K562 (cell line): Measurements from ENCODE around the gene HAGHL. TPM values are rescaled to one million over a fixed set of nuclear protein-coding genes. Genes with fewer than 3 reads are reported as not detected.

Experiments
- BCOR ChIP-seq: fragments of 450-650 bp; IDR thresholded peaks from 2 replicates; pipeline ENCODE4 v1.6.1; 2016
- CBX3 ChIP-seq, 2 experiments: IDR thresholded peaks; 1 replicate in 1 of 2; 2 replicates in 1 of 2; pipeline ENCODE4 v1.6.1; 2012; ENCODE audit warnings: inconsistent platforms in 2 of 2, low read length in 2 of 2, borderline replicate concordance in 1 of 2, control low read depth in 1 of 2
- EP400 ChIP-seq: fragments of 450-650 bp; IDR thresholded peaks from 2 replicates; pipeline ENCODE4 v1.6.1; 2017; ENCODE audit warnings: antibody characterized with exemption, mild to moderate bottlenecking, moderate library complexity
- KHSRP ChIP-seq: fragments of 450-650 bp; IDR thresholded peaks from 2 replicates; pipeline ENCODE4 v1.6.1; 2017
- MCM2 ChIP-seq: fragments of 450-650 bp; IDR thresholded peaks from 2 replicates; pipeline ENCODE4 v1.6.1; 2017; ENCODE audit warnings: low read depth, mild to moderate bottlenecking
- MEF2D ChIP-seq: conservative IDR thresholded peaks from 2 replicates; pipeline ENCODE4 v1.6.1; 2016; ENCODE audit warnings: low read depth, missing genetic modification characterization, missing compliant biosample characterization
- NCOA1 ChIP-seq: fragments of 450-650 bp; IDR thresholded peaks from 2 replicates; pipeline ENCODE4 v1.6.1; 2016; ENCODE audit warnings: low read depth
- NFE2 ChIP-seq: IDR thresholded peaks from 2 replicates; pipeline ENCODE4 v1.6.1; 2014; ENCODE audit warnings: antibody characterized with exemption, low read depth
- SIX5 ChIP-seq, 2 experiments: IDR thresholded peaks; 2 replicates each; pipeline ENCODE4 v1.6.1; 2011; ENCODE audit warnings: low read length in 2 of 2, borderline replicate concordance in 1 of 2, low read depth in 1 of 2, mild to moderate bottlenecking in 1 of 2, moderate library complexity in 1 of 2; ENCODE audit not compliant: insufficient read depth in 1 of 2
- SOX6 ChIP-seq: fragments of 450-650 bp; IDR thresholded peaks from 2 replicates; pipeline ENCODE4 v1.6.1; 2014; ENCODE audit warnings: mild to moderate bottlenecking
- TSC22D4 ChIP-seq: fragments of 450-650 bp; IDR thresholded peaks from 2 replicates; pipeline ENCODE4 v1.6.1; 2016; ENCODE audit warnings: missing genetic modification characterization, missing biosample characterization, control low read depth
- ZBTB33 ChIP-seq: sonication (generic); formaldehyde crosslinking; IDR thresholded peaks from 2 replicates; pipeline ENCODE4 v1.8.1; 2023; ENCODE audit warnings: mild to moderate bottlenecking, missing genetic modification reagents
- ZNF217 ChIP-seq: sonication (generic); formaldehyde crosslinking; IDR thresholded peaks from 2 replicates; pipeline ENCODE4 v1.8.0; 2022; ENCODE audit warnings: mild to moderate bottlenecking, missing genetic modification reagents
- polyA plus RNA-seq, 8 experiments: library from polyadenylated mRNA; depleted of rRNA in 4 of 8; stranded (reverse) in 5 of 8; unstranded in 3 of 8; fragments of >200 nt; fragmentation: Nextera tagmentation in 2 of 8; fragmentation: Illumina TruSeq in 1 of 8; extraction: Ambion mirVana in 2 of 8; extraction: Trizol in 1 of 8; gene quantifications; 2 replicates each; pipeline versions ENCODE4 v1.2.1 to v1.2.3, GENCODE V29; 2011 to 2014; ENCODE audit warnings: inconsistent platforms in 1 of 8, missing spikeins in 1 of 8
- total RNA-seq, 7 experiments: library from RNA; depleted of rRNA in 6 of 7; stranded (reverse); fragments of >200 nt in 6 of 7; fragmentation: Illumina TruSeq in 2 of 7; extraction: Trizol in 2 of 7; gene quantifications; 2 replicates each; pipeline versions ENCODE4 v1.2.1 to v1.2.3, GENCODE V29; 2011 to 2021; ENCODE audit warnings: low replicate concordance in 1 of 7

The HAGHL gene
- total and polyA plus RNA-seq, 9 of the 15 experiments (the other 6 are each of a cell fraction or from before 2014, with no cell fraction given), result 0.31 to 83.4 (median 20.7) TPM

- TF ChIP-seq ZNF217 (CRISPR knock-in tag) (no peak), MCM2 (no peak), EP400 (no peak), TSC22D4 (tag) (no peak), NFE2 (peak; percentile 37), MEF2D (tag) (no peak), KHSRP (no peak), SOX6 (no peak), NCOA1 (no peak), BCOR (peak; percentile 74; the same call in 1 of the 2 replicates), ZBTB33 (CRISPR knock-in tag) (peak; percentile 62), CBX3 (IDR thresholded peaks at IDR 0.05; ENCODE audit: borderline replicate concordance in 1 of 2, low read length in 2 of 2) (no peak), SIX5 (IDR thresholded peaks at IDR 0.05; ENCODE audit: borderline replicate concordance in 1 of 2, insufficient read depth in 1 of 2, low read depth in 1 of 2, low read length in 2 of 2) (no peak)
- TF ChIP-seq, all 486 proteins: peak for 16
These were observed 3.9 kb upstream of the HAGHL start (continued) for GRCh38 chr16:722835-723633.
